Superior temporal gyrus (tissue), 1 donor: ENCODE results near the gene TSSK6.

Experiments used
- DNase-seq: peaks from one replicate; pipeline ENCODE4 v3.0.0-alpha.2; 2016; ENCODE audit errors: extremely low spot score

TSSK6 gene

DNA sequence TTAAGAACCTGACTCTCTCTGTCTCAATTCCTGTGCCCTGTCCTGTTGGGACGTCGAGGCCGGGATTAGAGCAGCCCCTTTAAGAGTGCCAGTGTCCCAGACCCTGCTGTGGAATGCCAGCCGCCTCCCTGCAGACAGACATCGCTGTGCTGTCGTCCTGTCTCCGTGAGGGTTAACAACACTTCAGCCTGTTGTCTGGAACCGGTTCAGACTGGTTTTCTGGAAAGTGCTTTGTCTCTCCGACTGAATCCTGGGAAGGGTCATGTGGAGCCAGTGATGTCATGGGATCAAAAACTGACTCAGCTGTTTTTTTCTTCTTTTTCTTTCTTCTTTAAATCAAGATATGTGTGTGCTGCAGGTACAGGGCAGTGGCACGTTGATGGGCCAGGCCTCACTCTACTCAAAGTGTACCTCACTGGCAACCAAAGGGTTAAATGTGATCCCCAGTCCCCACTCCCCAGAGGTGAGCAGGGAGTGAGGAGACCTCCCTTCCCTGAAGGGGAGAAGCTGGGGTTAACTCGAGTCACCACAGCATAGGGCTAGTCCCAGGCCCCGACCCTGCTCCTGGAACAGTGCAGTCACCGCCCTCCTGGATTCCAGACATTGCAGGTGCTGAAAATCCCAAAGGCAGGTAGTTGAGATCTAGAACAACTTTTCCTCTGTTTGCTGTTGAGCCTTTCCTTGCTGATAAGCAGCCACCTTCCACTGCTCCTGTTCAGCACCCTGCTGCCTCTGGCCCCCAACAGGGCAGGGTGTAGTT lies 50.8 kb downstream of the TSSK6 start:
- no peak for DNase-seq
